ENCODE measurements around the gene WNK4.

WNK4 gene

GRCh38 chr17:42804918-42805367, 24.5 kb downstream of the WNK4 start:
- no peaks in the 10 kb centered on the region for H3K9me2 ChIP-seq (replicated peaks; ENCODE audit: insufficient read depth, low read length)
- H3K4me2 ChIP-seq (ENCODE audit: low read depth, low read length) = no peak overlapping the region
- no peak overlapping the region for H3K27ac ChIP-seq (ENCODE audit: low read length)

GRCh38 chr17:42806249-42806648, 25.8 kb downstream of the WNK4 start:
- H3K79me2 ChIP-seq (ENCODE audit: low read length) = no peaks in the 10 kb centered on the region
- no peaks in the 10 kb centered on the region for H3F3A ChIP-seq (ENCODE audit: insufficient read depth, low read length)
- no peak overlapping the region for H3K27ac ChIP-seq (ENCODE audit: low read length)
- no peaks in the 10 kb centered on the region for H3K9me2 ChIP-seq (replicated peaks; ENCODE audit: insufficient read depth, low read length)
- no peaks in the 10 kb centered on the region for H3K9me3 ChIP-seq (replicated peaks; ENCODE audit: insufficient read depth, low read length)
- no peaks in the 10 kb centered on the region for H3K27me3 ChIP-seq (replicated peaks; ENCODE audit: insufficient read depth, low read length)
- H2AFZ ChIP-seq (ENCODE audit: low read length) = no peak overlapping the region
- no peak overlapping the region for H3K4me3 ChIP-seq (ENCODE audit: low read length)
- no peaks in the 10 kb centered on the region for H3K4me1 ChIP-seq (ENCODE audit: low read length)
- no peak overlapping the region for H3K9ac ChIP-seq (ENCODE audit: low read length)
- TF ChIP-seq EZH2phosphoT487 (IDR thresholded peaks at IDR 0.05; ENCODE audit: low read length) (no peak), EZH2 (optimal IDR thresholded peaks at IDR 0.05; ENCODE audit: low read depth, low read length) (no peak), CTCF (IDR thresholded peaks at IDR 0.05; ENCODE audit: low read length) (no peak)
- H3K36me3 ChIP-seq (replicated peaks; ENCODE audit: insufficient read depth, low read length) = no peaks in the 10 kb centered on the region
- H3K4me2 ChIP-seq (ENCODE audit: low read depth, low read length) = no peak overlapping the region
- H4K20me1 ChIP-seq (ENCODE audit: insufficient read depth, low read length) = no peaks in the 10 kb centered on the region
- no peak for DNase-seq

More at GRCh38 chr17:42804918-42805367, 24.5 kb downstream of the WNK4 start:
- H3K4me3 ChIP-seq (ENCODE audit: low read length) = no peak overlapping the region
- no peaks in the 10 kb centered on the region for H4K20me1 ChIP-seq (ENCODE audit: insufficient read depth, low read length)
- TF ChIP-seq CTCF (IDR thresholded peaks at IDR 0.05; ENCODE audit: low read length) (no peak), EZH2 (optimal IDR thresholded peaks at IDR 0.05; ENCODE audit: low read depth, low read length) (no peak), EZH2phosphoT487 (IDR thresholded peaks at IDR 0.05; ENCODE audit: low read length) (no peak)
- H3K9me3 ChIP-seq (replicated peaks; ENCODE audit: insufficient read depth, low read length) = no peaks in the 10 kb centered on the region
- H3K79me2 ChIP-seq (ENCODE audit: low read length) = no peaks in the 10 kb centered on the region
- no peaks in the 10 kb centered on the region for H3K4me1 ChIP-seq (ENCODE audit: low read length)
- H3K36me3 ChIP-seq (replicated peaks; ENCODE audit: insufficient read depth, low read length) = no peaks in the 10 kb centered on the region
- no peaks in the 10 kb centered on the region for H3F3A ChIP-seq (ENCODE audit: insufficient read depth, low read length)
- no peaks in the 10 kb centered on the region for H3K27me3 ChIP-seq (replicated peaks; ENCODE audit: insufficient read depth, low read length)
- no peak overlapping the region for H3K9ac ChIP-seq (ENCODE audit: low read length)
- no peak overlapping the region for H2AFZ ChIP-seq (ENCODE audit: low read length)
- DNase-seq = no peak

- no peaks in the 10 kb centered on the region for H3K9me3 ChIP-seq (replicated peaks; ENCODE audit: insufficient read depth, low read length)
- 0 out of 2 replicates have a peak, but pooled peaks cover 3% of the 10 kb centered on the region for H3K36me3 ChIP-seq (replicated peaks; ENCODE audit: insufficient read depth, low read length)
- no peaks in the 10 kb centered on the region for H3F3A ChIP-seq (ENCODE audit: insufficient read depth, low read length)
- H3K27ac ChIP-seq (ENCODE audit: low read length) = no peak overlapping the region
- H3K4me3 ChIP-seq (ENCODE audit: low read length) = no peak overlapping the region
- H3K4me2 ChIP-seq (ENCODE audit: low read depth, low read length) = no peak overlapping the region
- no peaks in the 10 kb centered on the region for H3K4me1 ChIP-seq (ENCODE audit: low read length)
- H2AFZ ChIP-seq (ENCODE audit: low read length) = no peak overlapping the region
- no peak for DNase-seq
- no peaks in the 10 kb centered on the region for H3K27me3 ChIP-seq (replicated peaks; ENCODE audit: insufficient read depth, low read length)
- no peaks in the 10 kb centered on the region for H3K9me2 ChIP-seq (replicated peaks; ENCODE audit: insufficient read depth, low read length)
- H3K9ac ChIP-seq (ENCODE audit: low read length) = no peak overlapping the region
- TF ChIP-seq EZH2 (optimal IDR thresholded peaks at IDR 0.05; ENCODE audit: low read depth, low read length) (no peak), EZH2phosphoT487 (IDR thresholded peaks at IDR 0.05; ENCODE audit: low read length) (no peak), CTCF (IDR thresholded peaks at IDR 0.05; ENCODE audit: low read length) (no peak)
- no peaks in the 10 kb centered on the region for H4K20me1 ChIP-seq (ENCODE audit: insufficient read depth, low read length)
- no peaks in the 10 kb centered on the region for H3K79me2 ChIP-seq (ENCODE audit: low read length)
Measured at GRCh38 chr17:42809250-42809649, 28.8 kb downstream of the WNK4 start.

All from MM.1S (cell line).